GM12872 (cell line): ENCODE measurements around the gene PEX19.

Experiments
- TF ChIP-seq, protein P1 (sequence below): IDR thresholded peaks from 3 replicates; pipeline ENCODE4 v1.5.1; 2011; ENCODE audit warnings: low read depth, mild to moderate bottlenecking, low read length, moderate library complexity; ENCODE audit not compliant: insufficient read depth

The PEX19 gene

GRCh38 chr1:160245434-160245833 lies 39.5 kb downstream of the PEX19 start:
- TF ChIP-seq, protein P1, sequence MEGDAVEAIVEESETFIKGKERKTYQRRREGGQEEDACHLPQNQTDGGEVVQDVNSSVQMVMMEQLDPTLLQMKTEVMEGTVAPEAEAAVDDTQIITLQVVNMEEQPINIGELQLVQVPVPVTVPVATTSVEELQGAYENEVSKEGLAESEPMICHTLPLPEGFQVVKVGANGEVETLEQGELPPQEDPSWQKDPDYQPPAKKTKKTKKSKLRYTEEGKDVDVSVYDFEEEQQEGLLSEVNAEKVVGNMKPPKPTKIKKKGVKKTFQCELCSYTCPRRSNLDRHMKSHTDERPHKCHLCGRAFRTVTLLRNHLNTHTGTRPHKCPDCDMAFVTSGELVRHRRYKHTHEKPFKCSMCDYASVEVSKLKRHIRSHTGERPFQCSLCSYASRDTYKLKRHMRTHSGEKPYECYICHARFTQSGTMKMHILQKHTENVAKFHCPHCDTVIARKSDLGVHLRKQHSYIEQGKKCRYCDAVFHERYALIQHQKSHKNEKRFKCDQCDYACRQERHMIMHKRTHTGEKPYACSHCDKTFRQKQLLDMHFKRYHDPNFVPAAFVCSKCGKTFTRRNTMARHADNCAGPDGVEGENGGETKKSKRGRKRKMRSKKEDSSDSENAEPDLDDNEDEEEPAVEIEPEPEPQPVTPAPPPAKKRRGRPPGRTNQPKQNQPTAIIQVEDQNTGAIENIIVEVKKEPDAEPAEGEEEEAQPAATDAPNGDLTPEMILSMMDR: no peak

DNA sequence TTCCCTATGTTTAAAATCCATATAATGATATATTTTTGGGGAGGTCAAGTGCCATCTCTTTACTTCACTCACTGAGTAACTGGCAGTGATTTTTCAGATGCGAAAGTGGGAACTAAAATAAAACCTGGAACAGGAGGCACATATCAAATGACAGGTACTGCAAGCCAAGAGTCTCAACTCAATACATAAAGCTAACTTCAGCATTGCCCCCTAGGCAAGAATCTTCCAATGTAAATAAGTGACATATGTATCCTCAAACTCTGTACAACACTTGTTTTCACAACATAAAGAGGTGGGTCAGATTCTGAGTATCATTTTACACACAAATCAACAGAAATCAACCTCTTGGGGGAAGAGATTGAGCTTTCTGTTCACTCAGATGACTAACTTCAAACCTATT lies 40.7 kb downstream of the PEX19 start:
- TF ChIP-seq, protein P1: no peak

DNA sequence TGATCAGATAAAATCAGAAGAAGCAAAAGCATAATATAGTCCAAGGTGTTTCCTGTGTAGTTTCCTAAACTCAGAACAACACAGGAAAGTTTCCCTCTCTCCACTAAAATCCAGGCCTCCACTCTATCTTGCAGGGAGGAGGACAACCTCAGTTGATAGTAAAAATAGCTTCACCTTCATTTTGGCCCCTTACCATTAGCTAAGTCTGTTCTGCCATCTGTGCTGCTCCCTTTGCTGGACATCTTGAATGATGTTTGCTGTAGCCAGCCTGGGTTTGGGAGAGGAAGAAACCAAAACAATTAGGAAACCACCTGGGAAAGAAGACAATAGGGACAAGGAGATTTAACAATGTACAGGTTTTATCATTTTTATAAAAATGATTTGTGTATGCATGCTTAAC lies 41.2 kb downstream of the PEX19 start:
- TF ChIP-seq, protein P1: no peak

GRCh38 chr1:160239582-160240299 lies 45.2 kb downstream of the PEX19 start:
- TF ChIP-seq, protein P1: no peak

DNA sequence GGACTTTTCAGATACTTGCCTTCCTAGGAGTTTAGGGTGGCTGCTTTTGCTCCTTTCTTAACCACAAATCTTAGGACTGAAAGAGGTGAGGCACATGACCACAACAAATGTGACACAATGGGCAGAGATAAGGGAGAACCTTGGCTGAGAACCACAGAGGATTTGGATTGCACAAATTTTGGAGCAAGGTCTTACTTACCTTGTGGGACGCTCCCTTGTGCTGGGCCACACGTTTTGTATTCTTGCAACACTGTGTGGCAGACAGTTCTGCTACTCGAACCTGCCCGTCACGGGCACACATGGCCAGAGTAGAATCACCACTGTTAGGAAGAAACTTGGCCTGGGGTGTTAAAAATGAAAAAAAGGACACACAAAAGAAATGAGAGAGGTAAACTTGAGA lies 46.5 kb downstream of the PEX19 start:
- TF ChIP-seq, protein P1: no peak

GRCh38 chr1:160237558-160237957 lies 47.4 kb downstream of the PEX19 start:
- TF ChIP-seq, protein P1: no peak

- TF ChIP-seq, protein P1: no peak
Observed at GRCh38 chr1:160236806-160237205, 48.1 kb downstream of the PEX19 start.
